ENCODE data around the gene JSRP1.

DNA sequence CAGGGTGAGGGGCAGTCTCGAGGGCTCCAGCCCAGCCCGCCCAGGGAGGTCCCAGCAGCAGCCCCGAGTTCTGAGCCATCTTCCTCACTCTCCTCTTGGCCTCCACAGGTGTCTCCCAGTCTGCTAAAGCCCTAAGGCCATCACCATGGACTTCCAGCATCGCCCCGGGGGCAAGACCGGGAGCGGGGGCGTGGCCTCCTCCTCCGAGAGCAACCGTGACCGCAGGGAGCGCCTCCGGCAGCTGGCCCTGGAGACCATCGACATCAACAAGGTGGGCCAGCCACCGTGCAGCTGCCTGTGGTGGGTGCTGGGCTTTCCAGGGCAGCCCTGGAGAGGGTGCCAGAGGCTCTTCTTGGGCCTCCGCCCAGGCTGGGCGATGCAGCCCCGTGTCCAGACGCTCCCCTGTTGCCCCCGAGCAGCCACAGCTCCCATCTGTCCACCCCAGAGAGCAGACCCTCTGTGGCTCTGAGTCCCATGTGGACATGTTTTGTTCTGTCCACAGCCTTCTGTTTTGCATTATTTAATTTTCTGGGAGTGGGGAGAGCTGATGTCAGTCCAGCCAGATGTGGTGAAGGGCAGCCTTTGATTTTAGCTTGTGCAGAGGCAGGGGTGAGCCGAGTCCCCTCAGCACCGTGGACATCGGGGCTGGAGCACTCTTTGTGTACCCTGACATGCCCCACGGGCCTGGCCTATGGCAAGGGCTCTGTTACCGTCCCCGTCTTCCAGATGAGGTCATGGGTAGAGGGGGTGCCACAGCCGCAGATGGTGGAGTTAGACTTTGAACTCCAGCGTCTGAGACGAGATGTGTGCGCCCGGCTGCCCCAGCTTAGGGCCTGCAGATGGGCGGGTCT is 12.7 kb downstream of the JSRP1 start:
- TF ChIP-seq, protein P1, sequence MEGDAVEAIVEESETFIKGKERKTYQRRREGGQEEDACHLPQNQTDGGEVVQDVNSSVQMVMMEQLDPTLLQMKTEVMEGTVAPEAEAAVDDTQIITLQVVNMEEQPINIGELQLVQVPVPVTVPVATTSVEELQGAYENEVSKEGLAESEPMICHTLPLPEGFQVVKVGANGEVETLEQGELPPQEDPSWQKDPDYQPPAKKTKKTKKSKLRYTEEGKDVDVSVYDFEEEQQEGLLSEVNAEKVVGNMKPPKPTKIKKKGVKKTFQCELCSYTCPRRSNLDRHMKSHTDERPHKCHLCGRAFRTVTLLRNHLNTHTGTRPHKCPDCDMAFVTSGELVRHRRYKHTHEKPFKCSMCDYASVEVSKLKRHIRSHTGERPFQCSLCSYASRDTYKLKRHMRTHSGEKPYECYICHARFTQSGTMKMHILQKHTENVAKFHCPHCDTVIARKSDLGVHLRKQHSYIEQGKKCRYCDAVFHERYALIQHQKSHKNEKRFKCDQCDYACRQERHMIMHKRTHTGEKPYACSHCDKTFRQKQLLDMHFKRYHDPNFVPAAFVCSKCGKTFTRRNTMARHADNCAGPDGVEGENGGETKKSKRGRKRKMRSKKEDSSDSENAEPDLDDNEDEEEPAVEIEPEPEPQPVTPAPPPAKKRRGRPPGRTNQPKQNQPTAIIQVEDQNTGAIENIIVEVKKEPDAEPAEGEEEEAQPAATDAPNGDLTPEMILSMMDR (IDR thresholded peaks at IDR 0.05; ENCODE audit: low read depth, low read length, missing input control): no peak
- TF ChIP-seq SP1 (IDR thresholded peaks at IDR 0.05): no peak
- TF ChIP-seq RAD21 (IDR thresholded peaks at IDR 0.05): no peak
- no peak for TF ChIP-seq FOXA2 (IDR thresholded peaks at IDR 0.05)
- TF ChIP-seq, protein P2, sequence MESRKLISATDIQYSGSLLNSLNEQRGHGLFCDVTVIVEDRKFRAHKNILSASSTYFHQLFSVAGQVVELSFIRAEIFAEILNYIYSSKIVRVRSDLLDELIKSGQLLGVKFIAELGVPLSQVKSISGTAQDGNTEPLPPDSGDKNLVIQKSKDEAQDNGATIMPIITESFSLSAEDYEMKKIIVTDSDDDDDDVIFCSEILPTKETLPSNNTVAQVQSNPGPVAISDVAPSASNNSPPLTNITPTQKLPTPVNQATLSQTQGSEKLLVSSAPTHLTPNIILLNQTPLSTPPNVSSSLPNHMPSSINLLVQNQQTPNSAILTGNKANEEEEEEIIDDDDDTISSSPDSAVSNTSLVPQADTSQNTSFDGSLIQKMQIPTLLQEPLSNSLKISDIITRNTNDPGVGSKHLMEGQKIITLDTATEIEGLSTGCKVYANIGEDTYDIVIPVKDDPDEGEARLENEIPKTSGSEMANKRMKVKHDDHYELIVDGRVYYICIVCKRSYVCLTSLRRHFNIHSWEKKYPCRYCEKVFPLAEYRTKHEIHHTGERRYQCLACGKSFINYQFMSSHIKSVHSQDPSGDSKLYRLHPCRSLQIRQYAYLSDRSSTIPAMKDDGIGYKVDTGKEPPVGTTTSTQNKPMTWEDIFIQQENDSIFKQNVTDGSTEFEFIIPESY (IDR thresholded peaks at IDR 0.05): no peak
- no peak for TF ChIP-seq GABPA (IDR thresholded peaks at IDR 0.05 in 1 of 2, conservative IDR thresholded peaks at IDR 0.05 in 1 of 2)
- TF ChIP-seq, protein P3, sequence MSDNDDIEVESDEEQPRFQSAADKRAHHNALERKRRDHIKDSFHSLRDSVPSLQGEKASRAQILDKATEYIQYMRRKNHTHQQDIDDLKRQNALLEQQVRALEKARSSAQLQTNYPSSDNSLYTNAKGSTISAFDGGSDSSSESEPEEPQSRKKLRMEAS (IDR thresholded peaks at IDR 0.05): no peak
